Nephron progenitor cell (in vitro differentiated cells): ENCODE data around the gene GPR157.

ENCODE experiments used
- DNase-seq: peaks from one replicate; pipeline ENCODE4 v3.0.0; 2021
- H3K27ac Mint-ChIP-seq: 2 replicates; pipeline ENCODE4 v1.8.0; 2021; ENCODE audit warnings: mild to moderate bottlenecking, moderate library complexity, mixed read lengths
- H3K27me3 Mint-ChIP-seq: 2 replicates; pipeline ENCODE4 v1.8.0; 2021; ENCODE audit warnings: mild to moderate bottlenecking, low read depth, mixed read lengths; ENCODE audit not compliant: poor library complexity
- H3K36me3 Mint-ChIP-seq: 2 replicates; pipeline ENCODE4 v1.8.0; 2021; ENCODE audit warnings: low read depth, mixed read lengths
- H3K4me1 Mint-ChIP-seq: 2 replicates; pipeline ENCODE4 v1.8.0; 2021; ENCODE audit warnings: mixed read lengths
- H3K4me3 Mint-ChIP-seq: 2 replicates; pipeline ENCODE4 v1.8.0; 2021; ENCODE audit warnings: mild to moderate bottlenecking, moderate library complexity, mixed read lengths
- H3K9me3 Mint-ChIP-seq: 2 replicates; pipeline ENCODE4 v1.8.0; 2021; ENCODE audit warnings: mild to moderate bottlenecking, moderate library complexity, mixed read lengths
- TF ChIP-seq, protein P1 (sequence below): fragments of 200-600 bp; sonication (generic); IDR thresholded peaks from 2 replicates; pipeline ENCODE4 v1.5.0; 2021; ENCODE audit warnings: antibody characterized with exemption

GPR157 gene

GRCh38 chr1:9166289-9167235 lies 37.7 kb upstream of the GPR157 start:
- Mint-ChIP-seq H3K4me1 (peaks cover 58% of the 10 kb centered on the region), H3K27me3 (peaks cover 2% of the 10 kb centered on the region), H3K4me3 (peak overlapping the region; percentile 26), H3K9me3 (no peaks in the 10 kb centered on the region), H3K27ac (peak overlapping the region; percentile 65), H3K36me3 (peaks cover 9% of the 10 kb centered on the region)
- no peak for DNase-seq
- TF ChIP-seq, protein P1, sequence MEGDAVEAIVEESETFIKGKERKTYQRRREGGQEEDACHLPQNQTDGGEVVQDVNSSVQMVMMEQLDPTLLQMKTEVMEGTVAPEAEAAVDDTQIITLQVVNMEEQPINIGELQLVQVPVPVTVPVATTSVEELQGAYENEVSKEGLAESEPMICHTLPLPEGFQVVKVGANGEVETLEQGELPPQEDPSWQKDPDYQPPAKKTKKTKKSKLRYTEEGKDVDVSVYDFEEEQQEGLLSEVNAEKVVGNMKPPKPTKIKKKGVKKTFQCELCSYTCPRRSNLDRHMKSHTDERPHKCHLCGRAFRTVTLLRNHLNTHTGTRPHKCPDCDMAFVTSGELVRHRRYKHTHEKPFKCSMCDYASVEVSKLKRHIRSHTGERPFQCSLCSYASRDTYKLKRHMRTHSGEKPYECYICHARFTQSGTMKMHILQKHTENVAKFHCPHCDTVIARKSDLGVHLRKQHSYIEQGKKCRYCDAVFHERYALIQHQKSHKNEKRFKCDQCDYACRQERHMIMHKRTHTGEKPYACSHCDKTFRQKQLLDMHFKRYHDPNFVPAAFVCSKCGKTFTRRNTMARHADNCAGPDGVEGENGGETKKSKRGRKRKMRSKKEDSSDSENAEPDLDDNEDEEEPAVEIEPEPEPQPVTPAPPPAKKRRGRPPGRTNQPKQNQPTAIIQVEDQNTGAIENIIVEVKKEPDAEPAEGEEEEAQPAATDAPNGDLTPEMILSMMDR: no peak

GRCh38 chr1:9165396-9165795 lies 36.5 kb upstream of the GPR157 start:
- Mint-ChIP-seq H3K36me3 (peaks cover 4% of the 10 kb centered on the region), H3K4me1 (peaks cover 65% of the 10 kb centered on the region), H3K27me3 (peaks cover 6% of the 10 kb centered on the region), H3K4me3 (no peak overlapping the region), H3K9me3 (no peaks in the 10 kb centered on the region), H3K27ac (no peak overlapping the region)
- TF ChIP-seq, protein P1: no peak
- DNase-seq: no peak

DNA sequence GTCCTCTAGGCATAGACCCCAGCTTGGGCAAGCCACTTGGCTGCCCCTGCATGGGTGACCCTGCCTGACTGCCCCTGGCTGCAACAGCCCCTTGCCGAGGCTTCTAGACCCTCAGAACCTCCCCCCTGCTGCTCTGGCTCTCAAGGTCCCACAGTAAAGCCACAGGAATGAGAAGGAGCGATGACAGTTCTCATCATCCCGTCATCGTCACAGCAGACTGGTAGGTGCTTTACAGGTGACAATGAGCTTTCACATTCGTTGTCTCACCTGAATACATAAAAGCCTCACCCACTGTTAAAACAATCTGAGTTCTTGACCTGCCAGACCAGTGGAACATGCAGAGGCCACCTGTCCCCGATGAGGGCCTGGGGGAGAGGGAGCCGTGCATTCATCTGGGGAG lies 36.0 kb upstream of the GPR157 start:
- Mint-ChIP-seq H3K4me3 (no peak overlapping the region), H3K4me1 (peaks cover 65% of the 10 kb centered on the region)

DNA sequence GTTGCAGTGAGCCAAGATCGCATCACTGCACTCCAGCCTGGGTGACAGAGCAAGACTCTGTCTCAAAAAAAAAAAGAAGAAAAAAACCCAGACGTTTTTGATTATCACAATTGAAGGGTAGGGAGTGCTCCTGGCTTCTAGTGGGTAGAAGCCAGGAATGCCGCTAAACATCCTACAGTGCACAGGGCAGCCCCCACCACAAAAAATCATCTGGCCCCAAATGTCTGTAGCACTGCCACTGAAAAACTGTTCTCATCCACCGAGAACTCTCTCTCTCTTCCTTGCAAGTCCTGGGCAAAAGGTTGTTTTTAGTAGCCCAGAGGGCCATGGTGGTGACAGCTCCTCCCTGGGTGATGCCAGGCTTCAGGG lies 35.6 kb upstream of the GPR157 start:
- H3K27ac Mint-ChIP-seq: no peak overlapping the region
- no peaks in the 10 kb centered on the region for H3K36me3 Mint-ChIP-seq
- H3K9me3 Mint-ChIP-seq: no peaks in the 10 kb centered on the region
- TF ChIP-seq, protein P1: no peak
- no peak overlapping the region for H3K4me3 Mint-ChIP-seq
- no peak for DNase-seq
- peaks cover 65% of the 10 kb centered on the region for H3K4me1 Mint-ChIP-seq
- peaks cover 6% of the 10 kb centered on the region for H3K27me3 Mint-ChIP-seq

More for the DNA sequence above, 36.0 kb upstream of the GPR157 start:
- TF ChIP-seq, protein P1: no peak
- peaks cover 3% of the 10 kb centered on the region for H3K36me3 Mint-ChIP-seq
- H3K27me3 Mint-ChIP-seq: peaks cover 6% of the 10 kb centered on the region
- H3K27ac Mint-ChIP-seq: no peak overlapping the region
- no peaks in the 10 kb centered on the region for H3K9me3 Mint-ChIP-seq
- no peak for DNase-seq

DNA sequence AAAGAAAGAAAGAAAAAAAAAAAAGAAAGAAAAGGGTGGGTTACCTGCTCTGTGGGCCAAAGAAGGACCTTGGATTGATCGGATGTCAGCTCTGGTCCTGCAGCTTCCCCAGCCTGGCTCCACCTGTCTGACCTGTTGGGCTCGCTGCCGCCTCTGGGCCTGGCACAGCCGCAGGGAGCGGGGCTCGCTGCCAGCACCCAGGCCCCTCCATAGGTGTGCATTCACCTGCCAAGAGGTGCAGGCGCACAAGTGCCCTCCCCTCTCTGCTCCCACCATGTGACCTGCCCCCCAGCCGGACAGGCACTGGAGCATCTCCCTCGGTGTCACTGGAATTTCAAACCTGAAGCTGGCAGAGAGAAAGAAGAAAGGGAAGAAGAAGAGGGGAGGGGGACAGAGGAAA lies 33.1 kb upstream of the GPR157 start:
- TF ChIP-seq, protein P1: no peak
- no peak for DNase-seq
- peak overlapping the region; percentile 54 for H3K4me3 Mint-ChIP-seq
- H3K27ac Mint-ChIP-seq: no peak overlapping the region
- no peaks in the 10 kb centered on the region for H3K36me3 Mint-ChIP-seq
- peaks cover 66% of the 10 kb centered on the region for H3K4me1 Mint-ChIP-seq
- peaks cover 7% of the 10 kb centered on the region for H3K27me3 Mint-ChIP-seq
- H3K9me3 Mint-ChIP-seq: no peaks in the 10 kb centered on the region

GRCh38 chr1:9161342-9161741 lies 32.4 kb upstream of the GPR157 start:
- H3K4me3 Mint-ChIP-seq: peak overlapping the region; percentile 54
- H3K4me1 Mint-ChIP-seq: peaks cover 60% of the 10 kb centered on the region
- peak overlapping the region; percentile 28 for H3K27ac Mint-ChIP-seq
- H3K9me3 Mint-ChIP-seq: no peaks in the 10 kb centered on the region
- TF ChIP-seq, protein P1: no peak
- no peak for DNase-seq
- no peaks in the 10 kb centered on the region for H3K36me3 Mint-ChIP-seq
- H3K27me3 Mint-ChIP-seq: peaks cover 7% of the 10 kb centered on the region
